HEK293T (cell line): ENCODE data around the gene CCDC33.

Experiments used
- CTCF ChIA-PET: fragments of 350-600 bp; formaldehyde crosslinking; extraction: SDS; loops from one replicate; lab custom pipeline; 2021; ENCODE audit warnings: antibody characterized with exemption, inconsistent platforms; lab: Yijun Ruan, JAX
- POLR2A ChIA-PET: fragments of 350-600 bp; formaldehyde crosslinking; extraction: SDS; loops from one replicate; lab custom pipeline; 2020; ENCODE audit warnings: antibody characterized with exemption, inconsistent platforms; lab: Yijun Ruan, JAX
- DNase-seq: peaks from one replicate; pipeline ENCODE4 v3.0.0; 2012; ENCODE audit warnings: mixed read lengths; ENCODE audit errors: extremely low spot score
- ARNT ChIP-seq: fragments of 450-650 bp; IDR thresholded peaks from 2 replicates; pipeline ENCODE4 v1.6.1; 2017; ENCODE audit warnings: mild to moderate bottlenecking
- BHLHE40 ChIP-seq: fragments of 450-650 bp; IDR thresholded peaks from 2 replicates; pipeline ENCODE4 v1.6.1; 2016; ENCODE audit warnings: mild to moderate bottlenecking, moderate library complexity, borderline replicate concordance
- CTBP1 ChIP-seq: fragments of 450-650 bp; IDR thresholded peaks from 2 replicates; pipeline ENCODE4 v1.6.1; 2016; ENCODE audit warnings: borderline replicate concordance
- ELF4 ChIP-seq: fragments of 450-650 bp; IDR thresholded peaks from 2 replicates; pipeline ENCODE4 v1.6.1; 2017; ENCODE audit warnings: antibody characterized with exemption
- FOXA1 ChIP-seq: fragments of 450-650 bp; IDR thresholded peaks from 2 replicates; pipeline ENCODE4 v1.6.1; 2016; ENCODE audit warnings: mild to moderate bottlenecking
- FOXK2 ChIP-seq: fragments of 450-650 bp; IDR thresholded peaks from 2 replicates; pipeline ENCODE4 v1.6.1; 2016; ENCODE audit warnings: mild to moderate bottlenecking
- FOXM1 ChIP-seq: fragments of 450-650 bp; IDR thresholded peaks from 2 replicates; pipeline ENCODE4 v1.6.1; 2017; ENCODE audit warnings: mild to moderate bottlenecking, borderline replicate concordance
- HDGF ChIP-seq: fragments of 450-650 bp; IDR thresholded peaks from 2 replicates; pipeline ENCODE4 v1.6.1; 2017; ENCODE audit warnings: antibody characterized with exemption, borderline replicate concordance
- L3MBTL2 ChIP-seq: fragments of 450-650 bp; conservative IDR thresholded peaks from 2 replicates; pipeline ENCODE4 v1.6.1; 2016; ENCODE audit warnings: mild to moderate bottlenecking
- LEF1 ChIP-seq: fragments of 450-650 bp; IDR thresholded peaks from 2 replicates; pipeline ENCODE4 v1.6.1; 2017; ENCODE audit warnings: mild to moderate bottlenecking, borderline replicate concordance
- NFRKB ChIP-seq: fragments of 450-650 bp; IDR thresholded peaks from 2 replicates; pipeline ENCODE4 v1.6.1; 2016; ENCODE audit warnings: mild to moderate bottlenecking, moderate library complexity
- PKNOX1 ChIP-seq: fragments of 450-650 bp; IDR thresholded peaks from 2 replicates; pipeline ENCODE4 v1.6.1; 2016
- SP1 ChIP-seq: fragments of 450-650 bp; IDR thresholded peaks from 2 replicates; pipeline ENCODE4 v1.6.1; 2017
- SUZ12 ChIP-seq: fragments of 450-650 bp; IDR thresholded peaks from 2 replicates; pipeline ENCODE4 v1.6.1; 2016; ENCODE audit warnings: mild to moderate bottlenecking
- TARDBP ChIP-seq: fragments of 450-650 bp; IDR thresholded peaks from 2 replicates; pipeline ENCODE4 v1.6.1; 2016
- ZNF384 ChIP-seq: fragments of 450-650 bp; IDR thresholded peaks from 2 replicates; pipeline ENCODE4 v1.6.1; 2016

Gene CCDC33

GRCh38 chr15:74250266-74250665 is 14.1 kb downstream of the CCDC33 start:
- CTCF ChIA-PET = no interaction called here

GRCh38 chr15:74251131-74251811 is 15.1 kb downstream of the CCDC33 start:
- DNase-seq = no peak
- POLR2A ChIA-PET = no interaction called here
- CTCF ChIA-PET = interaction anchor here (0.6 kb wide), 1 partner anchor 377 kb away, joined by 3 read pairs; no protein-coding TSS in a partner anchor
- TF ChIP-seq CTBP1 = no peak
- no peak for TF ChIP-seq BHLHE40
- no peak for TF ChIP-seq LEF1
- TF ChIP-seq ELF4 = no peak
- TF ChIP-seq HDGF = no peak
- no peak for TF ChIP-seq TARDBP
- TF ChIP-seq ZNF384 = no peak
- TF ChIP-seq ARNT = no peak
- TF ChIP-seq FOXK2 = no peak
- no peak for TF ChIP-seq NFRKB

More at GRCh38 chr15:74250266-74250665, 14.1 kb downstream of the CCDC33 start:
- POLR2A ChIA-PET = no interaction called here
- DNase-seq = no peak
- TF ChIP-seq BHLHE40 (no peak), PKNOX1 (no peak), TARDBP (no peak), ARNT (no peak), ZNF384 (no peak), SP1 (no peak), FOXA1 (no peak), FOXK2 (no peak), HDGF (no peak), ELF4 (no peak)

GRCh38 chr15:74252291-74252690 is 16.2 kb downstream of the CCDC33 start:
- DNase-seq = no peak
- ChIA-PET CTCF (interaction anchor here (0.6 kb wide), 1 partner anchor 378 kb away, joined by 3 read pairs; no protein-coding TSS in a partner anchor), POLR2A (no interaction called here)
- no peak for TF ChIP-seq FOXK2
- no peak for TF ChIP-seq ARNT
- no peak for TF ChIP-seq LEF1
- no peak for TF ChIP-seq SUZ12
- TF ChIP-seq NFRKB = no peak
- TF ChIP-seq SP1 = no peak
- no peak for TF ChIP-seq PKNOX1
- TF ChIP-seq ELF4 = no peak
- TF ChIP-seq FOXA1 = no peak
- no peak for TF ChIP-seq FOXM1
- no peak for TF ChIP-seq CTBP1

- no peak for DNase-seq
- no peak for TF ChIP-seq SP1
- ChIA-PET POLR2A (no interaction called here), CTCF (no interaction called here)
These were observed 16.6 kb downstream of the CCDC33 start for GRCh38 chr15:74252721-74253120.

- POLR2A ChIA-PET = no interaction called here
- no peak for DNase-seq
- TF ChIP-seq PKNOX1 (no peak), FOXK2 (no peak)
- CTCF ChIA-PET = no interaction called here
These were observed 17.2 kb downstream of the CCDC33 start for GRCh38 chr15:74253211-74253921.

GRCh38 chr15:74257105-74257504 is 21.0 kb downstream of the CCDC33 start:
- no peak for TF ChIP-seq L3MBTL2
- no peak for TF ChIP-seq BHLHE40
- TF ChIP-seq PKNOX1 = no peak
- no peak for TF ChIP-seq FOXM1
- TF ChIP-seq ZNF384 = no peak
- ChIA-PET POLR2A (no interaction called here), CTCF (no interaction called here)
- no peak for DNase-seq
